H9 (cell line): ENCODE results near the gene GOLGA8H. TPM values are rescaled to one million over a fixed set of nuclear protein-coding genes. Genes with fewer than 3 reads are reported as not detected.
"Not testable (repeated sequence)": the region's sequence is repeated elsewhere in the genome, so short reads cannot be mapped to it uniquely, and the experiment has no call there.

Source experiments
- DNase-seq: peaks from one replicate; pipeline ENCODE4 v3.0.0-alpha.2; 2017
- H2AFZ ChIP-seq: one replicate; pipeline ENCODE4 v1.6.1; 2013; ENCODE audit warnings: mild to moderate bottlenecking, low read length, control low read depth, moderate library complexity
- H2AK5ac ChIP-seq: 2 replicates; pipeline ENCODE4 v1.6.1; 2013; ENCODE audit warnings: low read length, control low read depth, mixed read lengths; ENCODE audit not compliant: insufficient read length
- H2BK120ac ChIP-seq: one replicate; pipeline ENCODE4 v1.6.1; 2013; ENCODE audit warnings: low read depth, mild to moderate bottlenecking, low read length, control low read depth, inconsistent platforms; ENCODE audit not compliant: poor library complexity, severe bottlenecking
- H2BK12ac ChIP-seq: 2 replicates; pipeline ENCODE4 v1.6.1; 2013; ENCODE audit warnings: low read length, control low read depth, mixed read lengths, low read depth; ENCODE audit not compliant: insufficient read length
- H2BK15ac ChIP-seq: 2 replicates; pipeline ENCODE4 v1.6.1; 2013; ENCODE audit warnings: low read depth, low read length, control low read depth
- H2BK20ac ChIP-seq: one replicate; pipeline ENCODE4 v1.6.1; 2013; ENCODE audit warnings: low read depth, mild to moderate bottlenecking, low read length, control low read depth, inconsistent platforms; ENCODE audit not compliant: poor library complexity, severe bottlenecking
- H2BK5ac ChIP-seq: 2 replicates; pipeline ENCODE4 v1.6.1; 2013; ENCODE audit warnings: low read length, control low read depth, mixed read lengths; ENCODE audit not compliant: insufficient read length
- H3K14ac ChIP-seq: 2 replicates; pipeline ENCODE4 v1.6.1; 2013; ENCODE audit warnings: low read length, control low read depth; ENCODE audit not compliant: insufficient read depth
- H3K18ac ChIP-seq: 2 replicates; pipeline ENCODE4 v1.6.1; 2013; ENCODE audit warnings: low read depth, mild to moderate bottlenecking, mixed read lengths, low read length, control low read depth; ENCODE audit not compliant: insufficient read length
- H3K23ac ChIP-seq: 2 replicates; pipeline ENCODE4 v1.6.1; 2013; ENCODE audit warnings: low read length, control low read depth, mixed read lengths, low read depth; ENCODE audit not compliant: insufficient read length
- H3K23me2 ChIP-seq: 2 replicates; pipeline ENCODE4 v1.6.1; 2013; ENCODE audit warnings: low read depth, mild to moderate bottlenecking, mixed read lengths, low read length, control low read depth; ENCODE audit not compliant: insufficient read length, poor library complexity, severe bottlenecking
- H3K27ac ChIP-seq: 2 replicates; pipeline ENCODE4 v1.5.1; 2013; ENCODE audit warnings: low read length, control low read depth, mixed read lengths, low read depth; ENCODE audit not compliant: insufficient read length
- H3K27me3 ChIP-seq: 2 replicates; pipeline ENCODE4 v1.6.1; 2013; ENCODE audit warnings: low read length, control low read depth, inconsistent platforms; ENCODE audit not compliant: insufficient read depth
- H3K4ac ChIP-seq: 2 replicates; pipeline ENCODE4 v1.6.1; 2013; ENCODE audit warnings: low read depth, mild to moderate bottlenecking, control low read depth, inconsistent platforms, low read length, moderate library complexity
- H3K4me1 ChIP-seq: 2 replicates; pipeline ENCODE4 v1.6.1; 2013; ENCODE audit warnings: low read length, control low read depth, inconsistent platforms; ENCODE audit not compliant: insufficient read depth
- H3K4me2 ChIP-seq: 2 replicates; pipeline ENCODE4 v1.6.1; 2013; ENCODE audit warnings: low read length, control low read depth, mixed read lengths; ENCODE audit not compliant: insufficient read length, insufficient read depth
- H3K56ac ChIP-seq: 2 replicates; pipeline ENCODE4 v1.6.1; 2013; ENCODE audit warnings: low read depth, mild to moderate bottlenecking, mixed read lengths, low read length, control low read depth; ENCODE audit not compliant: insufficient read length
- H3K79me1 ChIP-seq: 2 replicates; pipeline ENCODE4 v1.6.1; 2013; ENCODE audit warnings: low read depth, mild to moderate bottlenecking, moderate library complexity, low read length, control low read depth, inconsistent platforms; ENCODE audit not compliant: insufficient read depth, poor library complexity, severe bottlenecking
- H3K79me2 ChIP-seq: 2 replicates; pipeline ENCODE4 v1.6.1; 2013; ENCODE audit warnings: low read length, control low read depth, inconsistent platforms; ENCODE audit not compliant: insufficient read depth
- H3K9ac ChIP-seq: 2 replicates; pipeline ENCODE4 v1.6.1; 2013; ENCODE audit warnings: low read length, control low read depth, mixed read lengths; ENCODE audit not compliant: insufficient read length; ENCODE audit errors: extremely low read depth
- H3K9me3 ChIP-seq: one replicate; pipeline ENCODE4 v1.6.1; 2013; ENCODE audit warnings: low read depth, low read length, inconsistent platforms; ENCODE audit not compliant: control insufficient read depth
- H3T11ph ChIP-seq: one replicate; pipeline ENCODE4 v1.6.1; 2013; ENCODE audit warnings: mild to moderate bottlenecking, low read length, control low read depth, inconsistent platforms
- H4K20me1 ChIP-seq: one replicate; pipeline ENCODE4 v1.6.1; 2013; ENCODE audit not compliant: control insufficient read depth, insufficient read length, insufficient read depth
- H4K5ac ChIP-seq: 2 replicates; pipeline ENCODE4 v1.6.1; 2013; ENCODE audit warnings: low read depth, mild to moderate bottlenecking, mixed read lengths, low read length, control low read depth; ENCODE audit not compliant: insufficient read length
- H4K8ac ChIP-seq: replicated peaks from 2 replicates; pipeline ENCODE4 v1.6.1; 2013; ENCODE audit warnings: low read length, control low read depth, mixed read lengths, low read depth; ENCODE audit not compliant: insufficient read length
- H4K91ac ChIP-seq: 2 replicates; pipeline ENCODE4 v1.6.1; 2013; ENCODE audit warnings: low read depth, mild to moderate bottlenecking, moderate library complexity, mixed read lengths, low read length, control low read depth; ENCODE audit not compliant: insufficient read length
- H3K27ac Mint-ChIP-seq, 3 experiments: 2 replicates in 2 of 3; 3 replicates in 1 of 3; pipeline ENCODE4 v1.8.0; 2020 to 2021; ENCODE audit warnings: mixed read lengths in 3 of 3, mild to moderate bottlenecking in 1 of 3, moderate library complexity in 1 of 3
- H3K27me3 Mint-ChIP-seq: 2 replicates; pipeline ENCODE4 v1.8.0; 2021; ENCODE audit warnings: low read depth, mild to moderate bottlenecking, moderate library complexity, mixed read lengths
- H3K36me3 Mint-ChIP-seq, 3 experiments: 2 replicates in 2 of 3; 3 replicates in 1 of 3; pipeline ENCODE4 v1.8.0; 2020 to 2021; ENCODE audit warnings: low read depth in 3 of 3, mixed read lengths in 3 of 3; ENCODE audit not compliant: insufficient read depth in 1 of 3
- H3K4me1 Mint-ChIP-seq, 2 experiments: 2 replicates each; pipeline ENCODE4 v1.8.0; 2020; ENCODE audit warnings: mixed read lengths in 2 of 2
- H3K4me3 Mint-ChIP-seq, 2 experiments: 2 replicates in 1 of 2; 3 replicates in 1 of 2; pipeline ENCODE4 v1.8.0; 2020 to 2021; ENCODE audit warnings: mild to moderate bottlenecking in 2 of 2, mixed read lengths in 2 of 2, moderate library complexity in 1 of 2
- H3K9me3 Mint-ChIP-seq, 2 experiments: 2 replicates in 1 of 2; 3 replicates in 1 of 2; pipeline ENCODE4 v1.8.0; 2020; ENCODE audit warnings: mild to moderate bottlenecking in 2 of 2, mixed read lengths in 2 of 2, moderate library complexity in 1 of 2
- CTCF ChIP-seq: fragments of 200-600 bp; sonication (generic); conservative IDR thresholded peaks from 3 replicates; pipeline ENCODE4 v1.8.0; 2021; ENCODE audit warnings: antibody characterized with exemption, mild to moderate bottlenecking
- WGBS: extraction: QIAGEN DNeasy Blood & Tissue Kit; methylation state at CpG from one replicate; pipeline ENCODE4 v1.1.7; 2013; ENCODE audit warnings: missing lambda C conversion rate, low lambda C conversion rate, mixed read lengths; ENCODE audit not compliant: insufficient read length; ENCODE audit errors: extremely low coverage; 5-methylcytosine and 5-hydroxymethylcytosine counted together
- total RNA-seq: library from RNA; stranded (reverse); gene quantifications from 2 replicates; pipeline ENCODE4 v1.2.1, GENCODE V29; 2021

The GOLGA8H gene
- total RNA-seq, 1 experiment from 2014 or later = 0.94 TPM

- not testable (repeated sequence) for H4K91ac ChIP-seq, H3K9ac ChIP-seq, H4K5ac ChIP-seq, H3K27ac ChIP-seq, H3K4me1 Mint-ChIP-seq, H2BK12ac ChIP-seq, H3K27me3 Mint-ChIP-seq, H3K36me3 Mint-ChIP-seq, H3K18ac ChIP-seq, H2BK15ac ChIP-seq, H4K8ac ChIP-seq, H2BK120ac ChIP-seq, H3K4me1 ChIP-seq, H3K23me2 ChIP-seq, H3K23ac ChIP-seq, H3K9me3 Mint-ChIP-seq, H3K56ac ChIP-seq, H3K4me2 ChIP-seq, H3K4ac ChIP-seq, H4K20me1 ChIP-seq, H3K27ac Mint-ChIP-seq, H3K79me2 ChIP-seq, H3K27me3 ChIP-seq, H3T11ph ChIP-seq, DNase-seq, H3K14ac ChIP-seq, H2AK5ac ChIP-seq, H2BK5ac ChIP-seq, H2AFZ ChIP-seq, H3K79me1 ChIP-seq, H3K9me3 ChIP-seq, H2BK20ac ChIP-seq, H3K4me3 Mint-ChIP-seq
- WGBS = no CpG with 5 or more reads among the region's 2 CpGs
- peak; percentile 47; the same call in 2 of the 3 replicates for TF ChIP-seq CTCF
These were observed 4.9 kb upstream of the GOLGA8H start for GRCh38 chr15:30598953-30599352.

- H2BK15ac ChIP-seq, H3K9me3 ChIP-seq, H3K56ac ChIP-seq, H3K4me1 Mint-ChIP-seq, H3K9me3 Mint-ChIP-seq, H2AFZ ChIP-seq, H2BK12ac ChIP-seq, H3K14ac ChIP-seq, H3K79me2 ChIP-seq, H3K4me2 ChIP-seq, H3K36me3 Mint-ChIP-seq, H2BK120ac ChIP-seq, H4K5ac ChIP-seq, H4K8ac ChIP-seq, H2AK5ac ChIP-seq, H3K27me3 ChIP-seq, H3K27ac ChIP-seq, H3K18ac ChIP-seq, H2BK20ac ChIP-seq, H2BK5ac ChIP-seq, H4K91ac ChIP-seq, H3K9ac ChIP-seq, H3K27me3 Mint-ChIP-seq, H3K4me3 Mint-ChIP-seq, H3K4me1 ChIP-seq, H3K4ac ChIP-seq, H4K20me1 ChIP-seq, DNase-seq, H3K79me1 ChIP-seq, H3T11ph ChIP-seq, H3K23ac ChIP-seq, H3K23me2 ChIP-seq: not testable (repeated sequence)
- WGBS = no CpG with 5 or more reads among the region's 6 CpGs
- peak overlapping the region in 1 of 3 experiments; percentile 28; a peak in 1 of 7 replicates for H3K27ac Mint-ChIP-seq
These were observed 8.4 kb downstream of the GOLGA8H start for GRCh38 chr15:30612271-30612670.
